CD4-positive, alpha-beta T cell treated with Interleukin-1 beta for 1 hour (primary cell): ENCODE measurements around the gene CDC42BPA.

Source experiments
- DNase-seq, 2 donors: peaks; one replicate each; pipeline ENCODE4 v3.0.0-alpha.2; 2020 to 2022

Gene CDC42BPA

DNA sequence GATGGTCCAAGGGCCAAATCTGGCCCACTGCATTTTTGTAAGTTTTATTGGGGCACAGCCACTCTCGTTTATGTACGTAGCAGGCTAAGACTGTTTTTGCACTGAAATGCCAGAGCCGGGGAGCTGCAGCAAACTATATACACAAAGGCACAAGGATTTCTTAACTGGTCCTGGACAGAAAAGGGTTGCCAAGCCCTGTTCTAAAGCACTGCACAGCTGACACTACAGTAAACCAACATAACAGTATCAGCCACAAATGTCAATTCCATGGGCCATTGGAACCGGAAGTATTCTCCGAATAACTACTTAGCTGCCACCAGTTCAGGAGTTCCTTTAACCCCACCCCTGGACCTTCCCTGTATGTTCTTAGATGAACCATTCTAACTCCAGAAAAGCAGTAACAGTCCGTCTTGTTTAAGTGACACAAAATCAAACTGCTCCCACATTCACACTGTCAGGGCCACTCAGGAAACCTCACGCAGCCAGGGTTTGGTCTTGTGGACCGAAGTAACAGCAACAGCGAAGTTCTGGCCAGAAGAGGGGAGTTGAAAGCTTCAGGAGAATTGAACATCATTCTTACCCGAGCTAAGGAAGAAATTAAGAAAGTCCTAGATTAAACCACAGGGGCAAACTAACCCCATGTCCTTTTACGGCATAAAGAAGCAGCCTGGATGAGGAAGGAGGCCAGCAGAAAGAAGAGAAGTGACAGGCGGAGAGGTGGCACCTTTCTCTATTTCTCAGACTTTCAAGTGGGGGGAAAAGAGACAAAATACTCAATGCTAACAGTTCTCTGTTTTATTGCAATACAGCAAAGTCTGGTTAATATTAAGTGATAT, 329.0 kb downstream of the CDC42BPA start:
- DNase-seq = no peak

GRCh38 chr1:226988334-226988666, 330.0 kb downstream of the CDC42BPA start:
- no peak for DNase-seq

DNA sequence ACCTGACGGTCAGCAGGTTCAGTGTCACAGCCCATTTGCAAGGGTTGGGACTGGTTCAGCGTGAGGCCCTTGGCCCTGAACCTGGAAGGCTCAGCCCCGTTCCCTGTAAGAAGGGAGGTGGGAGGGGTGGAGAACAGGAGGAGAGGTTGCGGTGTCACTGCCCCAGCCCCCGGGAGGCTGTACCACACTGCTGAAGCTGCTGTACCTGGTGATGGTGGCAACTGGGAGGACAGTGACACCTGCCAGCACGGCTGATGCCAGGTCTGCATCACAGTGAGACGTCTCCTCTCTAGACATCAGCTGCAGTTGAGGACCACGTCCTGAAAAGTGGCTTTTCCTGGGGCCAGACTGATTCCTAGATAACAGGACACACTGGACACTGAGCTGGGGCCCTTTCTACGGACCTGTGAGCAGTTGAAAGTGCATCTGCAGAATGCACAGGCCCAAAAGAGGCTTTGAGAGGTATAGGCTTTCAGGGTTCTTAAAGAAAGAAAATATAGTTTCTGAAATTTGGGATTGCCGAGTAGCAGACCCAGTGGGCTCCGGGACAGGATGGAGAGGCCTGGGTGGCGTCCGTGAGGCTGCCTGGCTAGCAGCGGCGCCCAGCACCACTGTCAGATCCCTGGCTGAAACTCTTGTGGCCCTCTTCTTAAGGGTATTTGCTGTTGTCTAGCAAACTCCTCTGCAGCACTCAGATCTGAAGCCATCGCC, 330.5 kb downstream of the CDC42BPA start:
- DNase-seq = no peak

DNA sequence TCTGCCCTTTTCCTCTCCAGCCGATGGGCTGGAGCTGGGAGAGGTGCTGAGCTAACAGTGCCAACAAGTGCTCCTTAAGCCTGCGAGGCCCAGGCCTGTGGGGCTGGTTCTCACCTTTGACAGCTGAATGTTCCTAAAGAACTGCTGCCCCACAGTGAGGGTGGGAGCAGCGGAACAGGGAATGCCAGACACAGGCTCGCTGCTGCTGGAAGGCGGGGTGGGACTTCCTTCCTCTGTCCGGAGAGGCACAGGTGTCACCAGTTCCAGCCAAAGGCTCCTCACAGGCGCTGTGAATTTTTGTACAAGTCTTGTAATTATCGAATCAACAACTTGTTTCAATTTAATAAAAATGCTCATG, 331.1 kb downstream of the CDC42BPA start:
- DNase-seq = no peak

DNA sequence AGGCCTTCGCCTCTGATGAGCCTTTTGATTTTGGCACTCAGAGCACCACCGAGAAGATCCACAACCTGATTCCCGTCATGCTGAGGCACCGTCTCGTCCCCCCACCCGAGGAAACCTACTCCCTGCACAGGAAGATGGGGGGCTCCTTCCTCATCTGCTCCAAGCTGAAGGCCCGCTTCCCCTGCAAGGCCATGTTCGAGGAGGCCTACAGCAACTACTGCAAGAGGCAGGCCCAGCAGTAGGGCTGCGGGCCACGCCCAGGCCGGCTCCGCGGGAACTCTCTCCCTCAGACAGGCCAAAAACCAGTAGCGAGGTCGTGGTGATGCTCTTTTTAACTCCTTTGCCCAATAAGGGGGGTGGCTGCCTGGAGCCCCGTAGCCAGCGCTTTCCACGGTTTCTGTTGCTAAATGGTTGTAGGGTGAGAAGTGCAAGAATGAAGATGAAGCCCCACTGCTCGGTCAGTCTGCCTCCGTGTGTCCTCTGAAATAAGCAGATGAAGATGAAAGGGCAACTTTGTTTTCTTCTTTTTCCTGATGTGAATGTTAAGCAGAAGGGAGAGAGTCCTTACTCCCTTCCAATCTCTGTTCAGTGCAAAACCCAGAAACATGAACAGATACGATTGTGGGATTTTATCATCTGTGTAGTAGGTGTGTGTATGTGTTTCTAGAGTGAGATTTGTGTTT, 331.7 kb downstream of the CDC42BPA start:
- no peak for DNase-seq

GRCh38 chr1:226985839-226986463, 332.3 kb downstream of the CDC42BPA start:
- no peak for DNase-seq

GRCh38 chr1:226985239-226985838, 333.0 kb downstream of the CDC42BPA start:
- DNase-seq = no peak

- no peak for DNase-seq
Observed at GRCh38 chr1:226984521-226985238, 333.6 kb downstream of the CDC42BPA start.

- no peak for DNase-seq
Observed at GRCh38 chr1:226983992-226984364, 334.3 kb downstream of the CDC42BPA start.

- no peak for DNase-seq
Observed at GRCh38 chr1:226983247-226983991, 334.9 kb downstream of the CDC42BPA start.

GRCh38 chr1:226982451-226983177, 335.7 kb downstream of the CDC42BPA start:
- DNase-seq = no peak

DNA sequence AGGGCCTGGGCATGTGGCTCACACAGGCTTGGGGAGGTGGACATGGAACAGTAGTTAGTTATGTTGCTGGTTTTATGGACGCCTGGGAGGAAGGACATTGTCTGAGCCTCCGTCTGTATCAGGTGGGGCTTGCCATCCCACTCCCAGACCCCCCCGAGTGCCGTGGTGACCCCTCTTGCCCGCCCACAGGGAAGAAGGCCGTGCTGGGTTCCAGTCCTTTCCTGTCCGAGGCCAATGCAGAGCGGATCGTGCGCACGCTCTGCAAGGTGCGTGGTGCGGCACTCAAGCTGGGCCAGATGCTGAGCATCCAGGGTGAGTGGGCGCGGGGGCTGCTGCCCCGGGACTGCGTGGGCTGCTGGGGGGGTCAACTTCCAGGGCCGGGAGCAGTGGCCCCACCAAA, 336.5 kb downstream of the CDC42BPA start:
- DNase-seq = no peak

- DNase-seq = no peak
Observed at GRCh38 chr1:226981386-226981817, 336.9 kb downstream of the CDC42BPA start.

GRCh38 chr1:226980565-226981385, 337.5 kb downstream of the CDC42BPA start:
- DNase-seq = no peak

GRCh38 chr1:226980122-226980560, 338.2 kb downstream of the CDC42BPA start:
- no peak for DNase-seq

DNA sequence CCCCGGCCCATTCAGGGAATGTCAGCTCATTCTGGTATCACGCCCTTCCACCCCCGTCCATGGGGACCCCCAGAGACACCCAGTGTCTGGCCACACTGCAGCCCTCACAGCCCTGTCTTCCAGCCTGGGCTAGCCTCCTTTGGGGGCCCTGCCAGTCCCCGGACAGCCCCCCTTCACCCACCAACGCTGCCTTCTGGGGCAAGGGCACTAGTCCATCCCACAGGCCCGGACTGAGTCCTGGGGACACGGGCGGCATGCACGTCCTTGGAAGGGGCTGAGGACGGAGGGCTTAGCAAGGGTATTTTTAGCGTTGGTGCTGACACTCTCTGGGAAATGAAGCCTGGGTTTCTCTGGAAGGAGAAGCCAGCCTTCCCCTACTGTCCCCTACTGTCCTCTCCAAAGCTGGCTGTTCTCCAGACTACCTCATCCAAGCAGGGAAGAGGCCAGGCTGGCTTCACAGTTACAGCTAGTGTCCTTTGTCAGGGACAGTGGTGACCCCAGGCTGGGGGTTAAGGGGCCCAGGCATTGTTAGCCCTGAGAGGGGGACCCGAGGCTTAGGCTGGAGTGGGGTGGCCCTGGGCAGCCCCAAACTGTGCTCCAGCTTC, 338.7 kb downstream of the CDC42BPA start:
- DNase-seq = no peak

DNA sequence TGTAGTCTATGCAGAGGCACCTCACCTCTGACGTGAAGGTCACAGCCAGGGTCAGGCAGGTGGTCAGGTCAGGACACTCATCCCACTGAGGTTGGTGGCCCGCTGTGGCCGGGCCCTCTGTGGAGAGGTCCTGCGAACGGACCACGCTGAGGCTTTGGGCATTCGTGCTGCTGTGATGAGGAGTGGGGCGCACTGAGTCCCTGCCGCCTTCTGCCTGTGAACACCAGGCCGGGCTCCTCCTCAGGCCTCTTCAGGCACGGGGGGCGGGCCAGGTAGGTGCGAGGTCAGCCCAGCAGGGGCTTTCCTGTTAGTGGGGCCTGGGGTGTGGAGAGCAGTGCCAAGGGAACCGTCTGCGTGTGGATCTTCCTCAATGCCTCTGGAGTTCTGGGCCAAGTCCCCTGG, 339.2 kb downstream of the CDC42BPA start:
- no peak for DNase-seq

- DNase-seq = no peak
Observed at GRCh38 chr1:226978432-226979114, 339.7 kb downstream of the CDC42BPA start.
